ENCODE measurements around the gene NAT8.

The NAT8 gene

GRCh38 chr2:73614105-73614504 lies 28.1 kb downstream of the NAT8 start:
- Histone ChIP-seq H3K4me1 (ENCODE audit: low read length) (peaks cover 7% of the 10 kb centered on the region), H3K27me3 (replicated peaks; ENCODE audit: insufficient read depth, low read length) (no peaks in the 10 kb centered on the region), H3K79me2 (ENCODE audit: low read length) (no peaks in the 10 kb centered on the region), H3K9me3 (replicated peaks; ENCODE audit: insufficient read depth, low read length) (no peaks in the 10 kb centered on the region), H2AFZ (ENCODE audit: low read length) (no peak overlapping the region), H3K9me2 (replicated peaks; ENCODE audit: insufficient read depth, low read length) (no peaks in the 10 kb centered on the region), H4K20me1 (ENCODE audit: insufficient read depth, low read length) (no peaks in the 10 kb centered on the region), H3K9ac (ENCODE audit: low read length) (no peak overlapping the region), H3K27ac (ENCODE audit: low read length) (no peak overlapping the region), H3F3A (ENCODE audit: insufficient read depth, low read length) (no peaks in the 10 kb centered on the region), H3K36me3 (replicated peaks; ENCODE audit: insufficient read depth, low read length) (no peaks in the 10 kb centered on the region), H3K4me3 (ENCODE audit: low read length) (no peak overlapping the region), H3K4me2 (ENCODE audit: low read depth, low read length) (no peak overlapping the region)
- peak; percentile 71 for DNase-seq
- TF ChIP-seq EZH2 (optimal IDR thresholded peaks at IDR 0.05; ENCODE audit: low read depth, low read length): no peak
- no peak for TF ChIP-seq CTCF (IDR thresholded peaks at IDR 0.05; ENCODE audit: low read length)
- no peak for TF ChIP-seq EZH2phosphoT487 (IDR thresholded peaks at IDR 0.05; ENCODE audit: low read length)

- H4K20me1 ChIP-seq (ENCODE audit: insufficient read depth, low read length): no peaks in the 10 kb centered on the region
- H3K9me3 ChIP-seq (replicated peaks; ENCODE audit: insufficient read depth, low read length): no peaks in the 10 kb centered on the region
- H3K9me2 ChIP-seq (replicated peaks; ENCODE audit: insufficient read depth, low read length): no peaks in the 10 kb centered on the region
- H3K4me2 ChIP-seq (ENCODE audit: low read depth, low read length): no peak overlapping the region
- H3K27ac ChIP-seq (ENCODE audit: low read length): no peak overlapping the region
- no peaks in the 10 kb centered on the region for H3F3A ChIP-seq (ENCODE audit: insufficient read depth, low read length)
- H2AFZ ChIP-seq (ENCODE audit: low read length): no peak overlapping the region
- no peaks in the 10 kb centered on the region for H3K36me3 ChIP-seq (replicated peaks; ENCODE audit: insufficient read depth, low read length)
- no peaks in the 10 kb centered on the region for H3K27me3 ChIP-seq (replicated peaks; ENCODE audit: insufficient read depth, low read length)
- H3K4me1 ChIP-seq (ENCODE audit: low read length): peaks cover 7% of the 10 kb centered on the region
- H3K4me3 ChIP-seq (ENCODE audit: low read length): no peak overlapping the region
- no peak overlapping the region for H3K9ac ChIP-seq (ENCODE audit: low read length)
- TF ChIP-seq CTCF (IDR thresholded peaks at IDR 0.05; ENCODE audit: low read length) (no peak), EZH2phosphoT487 (IDR thresholded peaks at IDR 0.05; ENCODE audit: low read length) (no peak), EZH2 (optimal IDR thresholded peaks at IDR 0.05; ENCODE audit: low read depth, low read length) (no peak)
- DNase-seq: no peak
- no peaks in the 10 kb centered on the region for H3K79me2 ChIP-seq (ENCODE audit: low read length)
Measured at GRCh38 chr2:73611867-73612266, 30.4 kb downstream of the NAT8 start.

- H3K4me3 ChIP-seq (ENCODE audit: low read length): no peak overlapping the region
- no peaks in the 10 kb centered on the region for H4K20me1 ChIP-seq (ENCODE audit: insufficient read depth, low read length)
- TF ChIP-seq EZH2phosphoT487 (IDR thresholded peaks at IDR 0.05; ENCODE audit: low read length) (no peak), CTCF (IDR thresholded peaks at IDR 0.05; ENCODE audit: low read length) (no peak), EZH2 (optimal IDR thresholded peaks at IDR 0.05; ENCODE audit: low read depth, low read length) (no peak)
- no peak overlapping the region for H3K9ac ChIP-seq (ENCODE audit: low read length)
- no peaks in the 10 kb centered on the region for H3K79me2 ChIP-seq (ENCODE audit: low read length)
- H2AFZ ChIP-seq (ENCODE audit: low read length): no peak overlapping the region
- H3K4me2 ChIP-seq (ENCODE audit: low read depth, low read length): no peak overlapping the region
- peaks cover 7% of the 10 kb centered on the region for H3K4me1 ChIP-seq (ENCODE audit: low read length)
- H3K9me3 ChIP-seq (replicated peaks; ENCODE audit: insufficient read depth, low read length): no peaks in the 10 kb centered on the region
- no peak overlapping the region for H3K27ac ChIP-seq (ENCODE audit: low read length)
- no peaks in the 10 kb centered on the region for H3K9me2 ChIP-seq (replicated peaks; ENCODE audit: insufficient read depth, low read length)
- no peaks in the 10 kb centered on the region for H3K36me3 ChIP-seq (replicated peaks; ENCODE audit: insufficient read depth, low read length)
- no peaks in the 10 kb centered on the region for H3F3A ChIP-seq (ENCODE audit: insufficient read depth, low read length)
- no peaks in the 10 kb centered on the region for H3K27me3 ChIP-seq (replicated peaks; ENCODE audit: insufficient read depth, low read length)
- DNase-seq: no peak
Measured at GRCh38 chr2:73611193-73611592, 31.0 kb downstream of the NAT8 start.

Measured in MM.1S (cell line).